Neural cell (in vitro differentiated cells): ENCODE results near the gene GNPTG.

Experiments used
- CTCF ChIP-seq: fragments of 450-650 bp; IDR thresholded peaks from 2 replicates; pipeline ENCODE4 v1.5.1; 2014; ENCODE audit warnings: antibody characterized with exemption, mild to moderate bottlenecking, moderate library complexity; ENCODE audit not compliant: poor library complexity, severe bottlenecking
- EP300 ChIP-seq: fragments of 450-650 bp; conservative IDR thresholded peaks from 2 replicates; pipeline ENCODE4 v1.6.1; 2014; ENCODE audit warnings: antibody characterized with exemption, mild to moderate bottlenecking, moderate library complexity; ENCODE audit not compliant: poor library complexity, severe bottlenecking
- RAD21 ChIP-seq: fragments of 450-650 bp; conservative IDR thresholded peaks from 2 replicates; pipeline ENCODE4 v1.6.1; 2014; ENCODE audit warnings: antibody characterized with exemption, mild to moderate bottlenecking, moderate library complexity

- no peak for TF ChIP-seq CTCF
- no peak for TF ChIP-seq RAD21
- TF ChIP-seq EP300: no peak
Observed at GRCh38 chr16:1394367-1394951, 42.7 kb downstream of the GNPTG start.
